NCI-H1930 (cell line): ENCODE measurements around the gene ABCA10.
"Not testable (repeated sequence)": the region's sequence is repeated elsewhere in the genome, so short reads cannot be mapped to it uniquely, and the experiment has no call there.

Source experiments
- DNase-seq, 2 experiments: peaks; one replicate each; lab custom pipeline; 2025; lab: John Stamatoyannopoulos, UW

Gene ABCA10

DNA sequence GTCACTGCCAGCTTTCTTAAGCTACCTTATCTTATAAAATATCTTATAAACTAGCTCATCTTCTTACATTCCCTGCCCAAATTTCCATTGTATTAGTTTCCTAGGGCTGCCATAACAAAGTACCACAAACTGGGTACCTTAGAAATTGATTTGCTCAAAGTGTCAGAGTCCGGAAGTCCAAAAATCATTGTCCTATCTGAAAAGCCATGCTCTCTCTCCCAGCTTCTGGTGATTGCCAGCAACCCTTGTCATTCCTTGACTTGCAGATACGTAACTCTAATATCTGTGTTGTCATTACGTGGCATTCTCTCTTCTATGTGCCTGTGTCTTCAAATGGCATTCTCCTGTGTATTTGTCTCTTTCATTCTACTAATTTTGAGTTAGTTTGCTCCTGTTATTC lies 2.3 kb upstream of the ABCA10 start:
- DNase-seq, result no peak

- DNase-seq, result no peak
Measured at GRCh38 chr17:69228018-69228417, 606 bp downstream of the ABCA10 start.

DNA sequence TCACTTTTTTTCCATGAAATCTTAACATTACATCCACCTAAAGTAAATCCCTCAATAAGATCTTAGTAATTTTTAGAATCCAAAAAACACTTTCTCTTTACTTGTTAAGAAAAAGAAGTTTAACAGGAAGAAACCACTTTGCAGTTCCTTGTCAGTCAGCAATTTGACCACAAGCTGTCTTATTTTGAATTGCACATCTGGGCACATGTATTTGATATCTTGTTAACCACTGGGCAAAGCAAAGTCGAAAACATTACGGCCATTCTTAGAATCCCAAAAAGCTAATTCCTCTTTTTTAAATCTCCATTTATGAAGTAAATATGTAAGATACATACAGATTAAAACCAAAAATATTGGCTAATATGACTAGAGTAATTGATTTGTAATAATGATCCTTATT lies 1.1 kb downstream of the ABCA10 start:
- DNase-seq, result no peak

DNA sequence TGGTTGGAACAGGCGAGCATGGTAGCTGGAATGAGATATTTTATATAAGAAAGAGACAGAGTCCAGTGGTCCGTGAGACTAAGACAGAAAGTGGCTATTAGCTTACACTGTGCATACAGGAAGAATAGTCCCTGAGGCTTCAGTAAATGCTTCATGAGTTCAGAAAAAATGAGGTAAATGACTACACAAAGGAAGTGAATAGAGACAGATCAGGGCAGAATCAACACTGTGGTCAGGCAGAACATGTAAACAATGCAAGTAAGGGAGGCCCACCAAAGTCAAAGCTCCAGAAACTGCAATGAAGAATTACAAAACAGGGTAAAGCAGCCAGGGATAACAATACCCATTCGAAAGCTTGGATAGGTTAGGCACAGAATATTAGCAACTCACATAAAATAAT lies 4.8 kb downstream of the ABCA10 start:
- DNase-seq, result peak; percentile 56 to 61

- DNase-seq, result no peak
Measured at GRCh38 chr17:69222707-69223258, 5.8 kb downstream of the ABCA10 start.

DNA sequence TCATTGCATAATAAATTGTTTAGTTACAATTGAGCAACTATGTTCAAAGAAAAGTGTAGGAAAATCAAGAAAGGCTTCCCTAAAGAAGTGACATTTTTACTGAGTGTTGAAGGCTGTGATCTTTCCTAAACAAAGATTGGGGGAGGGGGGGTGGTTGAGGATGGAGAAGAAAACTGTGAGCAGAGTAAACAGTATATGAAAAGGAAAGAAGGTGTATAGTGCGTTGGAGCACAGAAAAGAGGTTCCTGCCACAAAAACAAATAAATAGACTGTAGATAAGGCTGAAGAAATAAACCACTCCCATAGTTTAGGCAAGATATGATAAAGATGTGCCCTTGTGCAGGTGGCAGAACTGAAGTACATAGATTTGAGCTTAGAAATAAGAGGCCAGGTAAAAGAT lies 8.5 kb downstream of the ABCA10 start:
- DNase-seq, result no peak

DNA sequence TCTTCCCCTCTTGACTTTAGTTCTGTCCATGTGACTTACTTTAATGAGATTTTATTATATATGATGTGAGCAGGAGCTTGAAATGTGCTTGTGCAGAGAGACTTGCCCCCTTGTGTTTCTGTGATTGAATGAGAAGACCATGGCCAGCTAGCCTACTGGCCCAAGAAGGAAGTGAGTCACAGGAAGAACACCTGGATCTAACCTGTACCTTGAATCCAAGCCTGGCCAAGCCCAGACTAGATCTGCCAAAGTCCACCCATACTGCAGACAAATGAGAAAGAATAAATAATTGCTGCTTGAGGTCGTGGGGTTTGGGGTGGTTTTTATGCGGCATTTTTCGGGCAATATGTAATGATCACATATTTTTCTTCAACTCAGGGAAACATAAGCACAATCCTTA lies 9.6 kb downstream of the ABCA10 start:
- no peak for DNase-seq

- no peak for DNase-seq
Measured at GRCh38 chr17:69213059-69213813, 15.4 kb downstream of the ABCA10 start.

DNA sequence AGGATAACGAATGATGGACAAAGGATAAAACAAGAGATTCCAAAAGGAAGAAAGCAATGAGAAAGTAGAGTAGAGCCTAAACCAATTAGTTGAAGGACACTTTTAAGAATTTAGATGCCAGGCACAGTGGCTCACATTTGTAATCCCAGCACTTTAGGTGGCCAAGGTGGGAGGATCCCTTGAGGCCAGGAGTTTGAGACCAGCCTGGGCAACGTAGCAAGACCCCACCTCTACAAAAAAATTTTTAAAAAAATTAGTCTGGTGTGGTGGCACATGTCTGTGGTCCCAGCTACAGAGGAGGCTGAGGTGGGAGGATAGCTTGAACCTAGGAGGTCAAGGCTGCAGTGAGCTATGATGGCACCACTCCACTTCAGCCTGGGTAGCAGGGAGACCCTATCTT lies 20.0 kb downstream of the ABCA10 start:
- DNase-seq, result no peak

DNA sequence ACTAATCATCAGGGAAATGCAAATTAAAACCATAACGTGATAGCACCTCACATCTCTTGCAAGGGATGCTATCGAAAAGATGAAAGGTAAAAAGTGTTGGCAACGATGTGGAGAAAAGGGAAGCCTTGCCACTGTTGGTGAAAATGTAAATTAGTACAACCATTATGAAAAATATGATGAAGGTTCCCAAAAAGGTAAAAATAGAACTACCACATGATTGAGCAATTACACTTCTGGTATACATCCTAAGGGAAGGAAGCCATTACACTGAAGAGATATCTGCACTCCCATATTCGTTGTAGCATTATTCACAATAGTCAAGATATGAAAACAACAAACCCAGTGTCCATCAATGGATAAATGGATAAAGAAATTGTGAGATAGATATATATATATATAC lies 21.5 kb downstream of the ABCA10 start:
- no peak for DNase-seq

- DNase-seq, result no peak
Measured at GRCh38 chr17:69198238-69198637, 30.4 kb downstream of the ABCA10 start.

- DNase-seq, result not testable (repeated sequence)
Measured at GRCh38 chr17:69196105-69196653, 32.4 kb downstream of the ABCA10 start.

GRCh38 chr17:69192754-69193153 lies 35.9 kb downstream of the ABCA10 start:
- DNase-seq, result no peak

DNA sequence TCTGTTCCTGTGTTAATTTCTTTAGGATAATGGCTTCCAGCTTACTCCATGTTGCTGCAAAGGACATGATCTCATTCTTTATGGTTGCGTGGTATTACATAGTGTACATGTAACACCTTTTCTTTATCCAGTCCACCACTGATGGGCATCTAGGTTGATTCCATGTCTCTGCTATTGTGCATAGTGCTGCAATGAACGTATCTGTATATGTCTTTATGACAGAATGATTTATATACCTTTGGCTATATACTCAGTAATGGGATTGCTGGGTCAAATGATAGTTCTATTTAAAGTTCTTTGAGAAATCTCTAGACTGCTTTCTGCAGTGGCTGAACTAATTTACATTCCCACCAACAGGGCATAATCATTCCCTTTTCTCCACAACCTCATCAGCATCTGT lies 39.8 kb downstream of the ABCA10 start:
- peak; percentile 64 to 78 for DNase-seq

- no peak for DNase-seq
Measured at GRCh38 chr17:69188064-69188463, 40.6 kb downstream of the ABCA10 start.

DNA sequence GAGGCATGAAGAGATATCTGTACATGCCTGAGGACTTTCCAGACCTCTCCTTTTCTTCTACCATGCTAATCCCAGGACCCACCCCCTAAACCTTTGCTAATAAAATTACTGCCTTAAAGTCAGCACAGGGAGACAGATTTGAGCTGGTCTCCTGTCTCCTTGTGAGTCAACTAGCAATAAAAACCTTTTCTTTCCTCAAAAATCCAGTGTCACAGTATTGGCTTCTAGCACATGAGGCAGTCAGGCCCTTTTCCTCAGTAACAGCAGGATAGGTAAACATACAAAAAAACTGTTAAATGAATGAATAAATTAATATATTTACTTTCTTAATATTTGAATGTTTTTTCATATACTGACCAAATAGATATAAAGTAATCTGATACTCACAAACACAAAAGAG lies 41.3 kb downstream of the ABCA10 start:
- no peak for DNase-seq

DNA sequence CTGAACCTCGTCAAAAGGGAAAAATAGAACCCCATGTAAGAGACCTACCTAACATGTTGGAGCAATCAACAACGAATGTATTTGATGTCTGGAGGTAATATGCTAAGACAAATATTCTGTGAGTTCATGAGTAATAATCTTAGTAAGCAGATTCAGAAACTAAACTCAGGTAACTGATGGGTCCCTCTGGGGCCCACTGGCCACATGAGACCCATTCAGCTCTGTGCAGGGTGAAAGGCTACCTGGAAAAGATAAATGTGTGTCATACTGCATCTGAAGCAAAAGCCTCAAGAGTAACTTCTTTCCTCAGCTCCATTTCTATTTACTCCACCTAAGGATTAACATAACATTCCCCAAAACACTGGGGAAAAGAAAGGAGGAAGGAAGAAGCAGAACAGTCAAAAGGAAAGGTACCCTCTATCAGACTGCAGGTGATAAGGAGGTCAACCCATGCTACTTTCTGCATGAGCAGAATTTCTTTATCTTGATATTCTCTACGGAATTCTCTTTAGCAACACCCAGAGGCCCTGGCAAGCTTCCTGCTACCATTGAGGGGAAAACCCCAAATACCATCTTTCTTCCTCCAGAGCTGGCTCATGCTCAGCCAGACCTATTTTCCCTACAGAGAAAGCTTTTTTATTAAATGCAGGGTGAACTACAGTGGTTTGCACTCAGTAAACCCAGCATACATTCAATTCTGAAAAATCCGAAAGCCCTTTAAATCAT lies 49.2 kb downstream of the ABCA10 start:
- no peak for DNase-seq

DNA sequence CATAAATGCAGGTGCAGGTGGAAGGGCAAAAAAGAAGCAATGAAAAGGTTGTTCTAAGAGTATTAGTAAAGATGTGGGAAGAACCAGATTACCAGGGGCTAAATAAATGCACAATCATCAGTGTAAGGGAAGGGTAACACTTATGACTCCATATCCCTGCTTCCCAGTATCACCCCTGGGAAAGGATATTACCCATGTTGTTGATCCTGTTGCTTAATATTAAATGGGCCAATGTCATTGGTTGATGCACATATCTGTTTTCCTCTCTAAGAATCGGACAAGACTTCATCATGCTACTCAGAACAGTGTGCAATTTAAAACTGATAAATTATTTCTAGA lies 52.2 kb downstream of the ABCA10 start:
- DNase-seq, result no peak

DNA sequence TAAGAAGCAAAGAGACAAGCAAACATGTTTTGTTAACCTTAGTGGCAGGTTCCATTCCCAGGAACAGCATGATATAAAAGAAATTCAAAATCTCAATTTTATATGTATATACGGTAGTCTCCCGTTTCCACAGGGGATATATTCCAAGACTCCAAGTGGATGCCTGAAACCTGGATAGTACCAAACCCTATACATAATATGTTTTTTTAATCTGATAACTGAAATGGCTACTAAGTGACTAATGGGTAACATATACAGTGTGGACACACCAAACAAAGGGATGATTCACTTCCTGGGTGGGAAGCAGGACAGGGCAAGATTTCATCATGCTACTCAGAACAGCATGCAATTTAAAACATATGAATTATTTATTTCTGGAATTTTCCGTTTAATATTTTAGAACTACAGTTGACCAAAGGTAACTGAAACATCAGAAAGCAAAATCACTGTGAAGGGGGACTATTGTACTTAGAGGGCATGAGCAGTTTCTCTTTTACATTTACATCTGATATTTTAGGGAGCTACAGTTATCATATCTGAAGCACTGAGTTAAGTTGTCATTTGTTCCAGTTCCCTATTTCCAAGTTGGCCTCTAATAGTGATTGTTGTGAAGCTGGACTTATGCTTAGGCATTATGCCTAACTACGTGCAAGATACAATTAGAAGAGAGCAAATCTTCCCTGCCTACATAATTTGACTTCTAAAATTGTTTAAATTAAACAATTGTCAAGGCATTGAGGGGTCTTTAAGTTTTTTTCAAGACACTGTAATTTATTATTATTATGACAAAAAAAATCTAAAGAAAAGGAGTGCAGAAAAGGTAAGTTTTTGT lies 52.8 kb downstream of the ABCA10 start:
- no peak for DNase-seq

DNA sequence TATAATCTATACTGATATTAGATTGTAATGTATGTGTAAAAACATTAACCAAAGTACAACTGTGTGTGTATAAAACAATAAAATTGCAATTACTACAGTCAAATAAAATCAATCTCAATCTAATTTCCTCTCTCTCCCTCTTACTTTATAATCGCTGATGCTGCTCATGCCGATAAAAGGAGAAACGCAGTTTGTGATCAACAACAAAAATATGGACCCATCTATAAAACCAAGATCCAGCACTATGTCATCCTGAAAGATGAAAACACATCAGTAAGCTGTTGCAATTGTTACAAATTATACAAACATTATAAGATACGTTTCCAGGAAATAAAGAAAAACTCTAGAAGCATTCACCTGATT lies 53.4 kb downstream of the ABCA10 start:
- DNase-seq, result no peak

- DNase-seq, result no peak
Measured at GRCh38 chr17:69173118-69173517, 55.5 kb downstream of the ABCA10 start.

- DNase-seq, result no peak
Measured at GRCh38 chr17:69170377-69170776, 58.2 kb downstream of the ABCA10 start.
